Measurements from ENCODE around the gene ST6GALNAC3. TPM values are rescaled to one million over a fixed set of nuclear protein-coding genes. Genes with fewer than 3 reads are reported as not detected.
"Not testable (repeated sequence)": the region's sequence is repeated elsewhere in the genome, so short reads cannot be mapped to it uniquely, and the experiment has no call there.

ST6GALNAC3 gene
- total RNA-seq, 4 donors from 2014 or later: 0.79 to 5.3 (median 1.6) TPM

GRCh38 chr1:76639181-76639580 is 564.6 kb downstream of the ST6GALNAC3 start:
- 86% methylated on average over 2 of the region's 2 CpGs for WGBS
- Histone ChIP-seq H3K4me1 (no peaks in the 10 kb centered on the region), H3K27me3 (no peaks in the 10 kb centered on the region), H3K9me3 (no peaks in the 10 kb centered on the region), H3K27ac (no peak overlapping the region), H3K36me3 (no peaks in the 10 kb centered on the region), H3K4me3 (no peak overlapping the region)
- no peak for DNase-seq (ENCODE audit: low spot score in 2 of 2)
- TF ChIP-seq CTCF (IDR thresholded peaks at IDR 0.05) (no peak), POLR2A (IDR thresholded peaks at IDR 0.05) (no peak), POLR2AphosphoS5 (IDR thresholded peaks at IDR 0.05) (no peak), EP300 (IDR thresholded peaks at IDR 0.05) (no peak)

GRCh38 chr1:76640092-76640491 is 565.5 kb downstream of the ST6GALNAC3 start:
- no peaks in the 10 kb centered on the region for H3K36me3 ChIP-seq
- no peak overlapping the region for H3K27ac ChIP-seq
- TF ChIP-seq EP300 (IDR thresholded peaks at IDR 0.05): no peak
- TF ChIP-seq POLR2AphosphoS5 (IDR thresholded peaks at IDR 0.05): no peak
- no peak for TF ChIP-seq CTCF (IDR thresholded peaks at IDR 0.05)
- TF ChIP-seq POLR2A (IDR thresholded peaks at IDR 0.05): no peak
- H3K4me1 ChIP-seq: no peaks in the 10 kb centered on the region
- H3K4me3 ChIP-seq: no peak overlapping the region
- DNase-seq (ENCODE audit: low spot score in 2 of 2): no peak
- H3K9me3 ChIP-seq: no peaks in the 10 kb centered on the region
- no peaks in the 10 kb centered on the region for H3K27me3 ChIP-seq

GRCh38 chr1:76640723-76641122 is 566.2 kb downstream of the ST6GALNAC3 start:
- Histone ChIP-seq H3K9me3 (no peaks in the 10 kb centered on the region), H3K36me3 (no peaks in the 10 kb centered on the region), H3K4me1 (no peaks in the 10 kb centered on the region), H3K4me3 (no peak overlapping the region), H3K27me3 (no peaks in the 10 kb centered on the region), H3K27ac (no peak overlapping the region)
- no peak for DNase-seq (ENCODE audit: low spot score in 2 of 2)
- TF ChIP-seq CTCF (IDR thresholded peaks at IDR 0.05) (no peak), POLR2A (IDR thresholded peaks at IDR 0.05) (no peak), EP300 (IDR thresholded peaks at IDR 0.05) (no peak), POLR2AphosphoS5 (IDR thresholded peaks at IDR 0.05) (no peak)

- TF ChIP-seq POLR2A (IDR thresholded peaks at IDR 0.05): no peak
- TF ChIP-seq POLR2AphosphoS5 (IDR thresholded peaks at IDR 0.05): no peak
- no peak for TF ChIP-seq EP300 (IDR thresholded peaks at IDR 0.05)
- TF ChIP-seq CTCF (IDR thresholded peaks at IDR 0.05): no peak
- 72% methylated on average over 5 of the region's 5 CpGs for WGBS
These were observed 569.6 kb downstream of the ST6GALNAC3 start for GRCh38 chr1:76644139-76644538.

GRCh38 chr1:76652860-76653259 is 578.3 kb downstream of the ST6GALNAC3 start:
- H3K4me1 ChIP-seq; H3K27ac ChIP-seq; H3K4me3 ChIP-seq; H3K9me3 ChIP-seq; DNase-seq (ENCODE audit: low spot score in 2 of 2); H3K27me3 ChIP-seq; H3K36me3 ChIP-seq: not testable (repeated sequence)
- WGBS: 90% methylated on average over 5 of the region's 5 CpGs

More at GRCh38 chr1:76644139-76644538, 569.6 kb downstream of the ST6GALNAC3 start:
- H3K36me3 ChIP-seq: no peaks in the 10 kb centered on the region
- no peak overlapping the region for H3K4me3 ChIP-seq
- H3K9me3 ChIP-seq: no peaks in the 10 kb centered on the region
- DNase-seq (ENCODE audit: low spot score in 2 of 2): no peak
- no peaks in the 10 kb centered on the region for H3K27me3 ChIP-seq
- H3K27ac ChIP-seq: no peak overlapping the region
- no peaks in the 10 kb centered on the region for H3K4me1 ChIP-seq

DNA sequence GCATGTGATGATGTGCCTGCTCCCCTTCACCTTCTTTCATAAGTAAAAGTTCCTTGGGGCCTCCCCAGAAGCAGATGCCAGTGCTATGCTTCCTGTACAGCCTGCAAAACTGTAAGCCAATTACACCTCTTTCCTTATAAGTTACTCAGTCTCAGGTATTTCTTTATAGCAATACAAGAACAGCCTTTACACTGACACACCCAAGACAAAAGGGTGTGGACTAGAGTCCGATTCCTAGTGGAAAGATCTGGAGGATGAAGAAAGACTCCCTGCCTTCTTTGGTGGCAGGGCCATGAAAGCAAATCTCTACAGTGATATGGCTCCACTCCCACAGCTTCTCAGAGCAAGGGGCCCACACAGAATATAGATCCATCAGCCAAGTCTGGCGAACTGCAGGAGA is 583.1 kb downstream of the ST6GALNAC3 start:
- Histone ChIP-seq H3K27ac (no peak overlapping the region), H3K4me1 (no peaks in the 10 kb centered on the region), H3K4me3 (no peak overlapping the region), H3K27me3 (no peaks in the 10 kb centered on the region), H3K36me3 (no peaks in the 10 kb centered on the region), H3K9me3 (no peaks in the 10 kb centered on the region)
- no peak for DNase-seq (ENCODE audit: low spot score in 2 of 2)
- TF ChIP-seq CTCF (IDR thresholded peaks at IDR 0.05): no peak
- no peak for TF ChIP-seq EP300 (IDR thresholded peaks at IDR 0.05)
- TF ChIP-seq POLR2A (IDR thresholded peaks at IDR 0.05): no peak
- no peak for TF ChIP-seq POLR2AphosphoS5 (IDR thresholded peaks at IDR 0.05)
- WGBS: 65% methylated on average over 2 of the region's 2 CpGs
